ENCODE data around the gene FASN.

Gene FASN

GRCh38 chr17:82072827-82073226 is 25.2 kb downstream of the FASN start:
- DNase-seq = no peak

GRCh38 chr17:82070611-82071010 is 27.4 kb downstream of the FASN start:
- no peak for DNase-seq

GRCh38 chr17:82065638-82066303 is 32.3 kb downstream of the FASN start, which contains the start of gene DUS1L:
DUS1L (minus strand) TSS chr17:82065804; CDS start chr17:82065059, 745 bp downstream.
- DNase-seq = peak; percentile 44

GRCh38 chr17:82065193-82065637 is 32.8 kb downstream of the FASN start:
- DNase-seq = no peak

GRCh38 chr17:82064433-82065192 is 33.4 kb downstream of the FASN start:
- DNase-seq = no peak

GRCh38 chr17:82063424-82064415 is 34.3 kb downstream of the FASN start:
- no peak for DNase-seq

GRCh38 chr17:82062984-82063368 is 35.1 kb downstream of the FASN start:
- DNase-seq = no peak

- no peak for DNase-seq
These were observed 35.7 kb downstream of the FASN start for GRCh38 chr17:82062076-82062983.

GRCh38 chr17:82061047-82061925 is 36.8 kb downstream of the FASN start:
- no peak for DNase-seq

- no peak for DNase-seq
These were observed 37.4 kb downstream of the FASN start for GRCh38 chr17:82060614-82061013.

GRCh38 chr17:82060001-82060380 is 38.0 kb downstream of the FASN start:
- DNase-seq = no peak

- DNase-seq = no peak
These were observed 38.6 kb downstream of the FASN start for GRCh38 chr17:82059272-82060000.

- DNase-seq = no peak
These were observed 39.2 kb downstream of the FASN start for GRCh38 chr17:82058855-82059249.

- DNase-seq = no peak
These were observed 39.7 kb downstream of the FASN start for GRCh38 chr17:82058230-82058854.

- DNase-seq = no peak
These were observed 41.1 kb downstream of the FASN start for GRCh38 chr17:82056729-82057621.

- DNase-seq = no peak
These were observed 41.9 kb downstream of the FASN start for GRCh38 chr17:82055965-82056728.

GRCh38 chr17:82055023-82055964 is 42.7 kb downstream of the FASN start:
- no peak for DNase-seq

All from midbrain (tissue), 1 donor.